Measurements from ENCODE around the gene LCP2.

LCP2 gene

GRCh38 chr5:170310256-170310926 is 12.8 kb upstream of the LCP2 start:
- Histone ChIP-seq H3K27ac (ENCODE audit: low read length) (no peak overlapping the region), H3K9ac (ENCODE audit: low read length) (no peak overlapping the region), H3K4me3 (ENCODE audit: low read length) (no peak overlapping the region), H3K79me2 (ENCODE audit: low read length) (no peaks in the 10 kb centered on the region), H2AFZ (ENCODE audit: low read depth, low read length) (no peak overlapping the region), H4K20me1 (ENCODE audit: insufficient read depth, low read length) (no peaks in the 10 kb centered on the region), H3K27me3 (ENCODE audit: low read depth, low read length) (peaks cover 33% of the 10 kb centered on the region), H3K4me2 (ENCODE audit: low read length) (no peak overlapping the region), H3K9me3 (ENCODE audit: insufficient read depth, low read length) (no peaks in the 10 kb centered on the region), H3K36me3 (replicated peaks; ENCODE audit: low read depth, low read length) (no peaks in the 10 kb centered on the region), H3K4me1 (ENCODE audit: low read length) (peaks cover 21% of the 10 kb centered on the region)
- TF ChIP-seq EZH2phosphoT487 (IDR thresholded peaks at IDR 0.05; ENCODE audit: low read depth): no peak
- TF ChIP-seq, protein P1, sequence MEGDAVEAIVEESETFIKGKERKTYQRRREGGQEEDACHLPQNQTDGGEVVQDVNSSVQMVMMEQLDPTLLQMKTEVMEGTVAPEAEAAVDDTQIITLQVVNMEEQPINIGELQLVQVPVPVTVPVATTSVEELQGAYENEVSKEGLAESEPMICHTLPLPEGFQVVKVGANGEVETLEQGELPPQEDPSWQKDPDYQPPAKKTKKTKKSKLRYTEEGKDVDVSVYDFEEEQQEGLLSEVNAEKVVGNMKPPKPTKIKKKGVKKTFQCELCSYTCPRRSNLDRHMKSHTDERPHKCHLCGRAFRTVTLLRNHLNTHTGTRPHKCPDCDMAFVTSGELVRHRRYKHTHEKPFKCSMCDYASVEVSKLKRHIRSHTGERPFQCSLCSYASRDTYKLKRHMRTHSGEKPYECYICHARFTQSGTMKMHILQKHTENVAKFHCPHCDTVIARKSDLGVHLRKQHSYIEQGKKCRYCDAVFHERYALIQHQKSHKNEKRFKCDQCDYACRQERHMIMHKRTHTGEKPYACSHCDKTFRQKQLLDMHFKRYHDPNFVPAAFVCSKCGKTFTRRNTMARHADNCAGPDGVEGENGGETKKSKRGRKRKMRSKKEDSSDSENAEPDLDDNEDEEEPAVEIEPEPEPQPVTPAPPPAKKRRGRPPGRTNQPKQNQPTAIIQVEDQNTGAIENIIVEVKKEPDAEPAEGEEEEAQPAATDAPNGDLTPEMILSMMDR (IDR thresholded peaks at IDR 0.05; ENCODE audit: low read depth, low read length): no peak

DNA sequence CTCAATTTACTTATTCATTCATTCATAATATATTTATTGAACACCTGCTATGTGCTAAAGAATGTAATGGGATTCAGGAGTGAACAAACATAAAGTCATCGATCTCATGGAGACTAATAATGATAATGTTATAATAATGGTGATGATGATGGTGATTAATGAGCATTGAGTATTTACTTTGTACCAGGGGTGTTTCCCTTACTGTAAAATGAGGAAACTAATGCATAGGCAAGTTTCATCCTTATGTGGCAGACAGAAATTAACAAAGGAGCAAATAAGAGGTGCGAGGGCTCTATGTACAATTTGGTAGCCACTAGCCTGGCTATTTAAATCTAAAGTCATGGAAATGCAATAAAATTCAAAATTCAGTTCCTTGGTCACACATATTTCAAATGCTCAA is 11.1 kb upstream of the LCP2 start:
- H3K9ac ChIP-seq (ENCODE audit: low read length): no peak overlapping the region
- H2AFZ ChIP-seq (ENCODE audit: low read depth, low read length): no peak overlapping the region
- H3K36me3 ChIP-seq (replicated peaks; ENCODE audit: low read depth, low read length): no peaks in the 10 kb centered on the region
- no peak for TF ChIP-seq EZH2phosphoT487 (IDR thresholded peaks at IDR 0.05; ENCODE audit: low read depth)
- TF ChIP-seq, protein P1 (IDR thresholded peaks at IDR 0.05; ENCODE audit: low read depth, low read length): no peak
- H3K4me2 ChIP-seq (ENCODE audit: low read length): no peak overlapping the region
- no peaks in the 10 kb centered on the region for H3K9me3 ChIP-seq (ENCODE audit: insufficient read depth, low read length)
- no peaks in the 10 kb centered on the region for H4K20me1 ChIP-seq (ENCODE audit: insufficient read depth, low read length)
- peaks cover 33% of the 10 kb centered on the region for H3K27me3 ChIP-seq (ENCODE audit: low read depth, low read length)
- H3K4me3 ChIP-seq (ENCODE audit: low read length): no peak overlapping the region
- peaks cover 21% of the 10 kb centered on the region for H3K4me1 ChIP-seq (ENCODE audit: low read length)
- H3K27ac ChIP-seq (ENCODE audit: low read length): no peak overlapping the region
- no peaks in the 10 kb centered on the region for H3K79me2 ChIP-seq (ENCODE audit: low read length)

DNA sequence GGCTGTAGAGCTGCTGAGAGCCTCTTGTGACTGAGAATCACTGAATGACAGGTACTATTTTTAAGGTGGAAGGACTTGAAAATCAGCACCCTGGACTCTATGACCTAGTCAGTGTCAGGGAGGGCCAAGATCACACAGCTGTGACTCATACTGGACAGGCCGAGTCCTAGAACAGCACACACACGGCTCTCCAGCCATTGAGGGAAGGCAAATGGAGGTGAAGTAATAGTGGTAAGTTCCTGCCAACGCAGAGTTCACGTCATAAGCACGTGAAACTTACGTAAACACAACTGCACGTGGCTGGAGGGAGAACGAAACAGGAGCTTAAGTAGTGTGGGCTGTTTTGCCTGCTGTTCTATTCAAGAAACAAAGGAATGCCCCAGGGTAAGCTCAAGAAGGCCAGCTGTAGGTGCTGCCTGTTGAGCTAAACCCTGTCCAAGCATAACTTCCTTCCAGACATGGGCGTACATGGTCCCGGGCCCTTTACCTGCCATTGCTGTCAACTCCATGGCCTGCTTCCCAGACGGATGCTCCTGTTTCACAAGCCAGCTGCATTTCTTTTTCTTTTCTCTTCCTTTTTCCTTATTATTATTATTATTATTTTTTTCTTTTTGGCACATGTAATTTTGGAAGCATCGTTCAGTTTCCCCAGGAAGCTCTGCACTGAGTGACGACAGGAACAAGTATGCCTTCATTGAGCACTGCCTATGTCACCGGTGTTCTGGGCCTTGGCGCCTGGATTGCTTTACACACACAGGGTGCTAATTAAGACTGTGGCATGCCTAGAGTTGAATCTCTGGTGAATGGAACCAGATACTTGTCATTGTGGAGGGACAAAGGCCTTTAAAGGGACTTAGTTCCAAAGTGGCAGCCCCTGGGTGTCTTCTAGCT is 10.2 kb upstream of the LCP2 start:
- peaks cover 33% of the 10 kb centered on the region for H3K27me3 ChIP-seq (ENCODE audit: low read depth, low read length)
- no peak overlapping the region for H3K4me3 ChIP-seq (ENCODE audit: low read length)
- no peak overlapping the region for H2AFZ ChIP-seq (ENCODE audit: low read depth, low read length)
- no peaks in the 10 kb centered on the region for H3K79me2 ChIP-seq (ENCODE audit: low read length)
- H3K36me3 ChIP-seq (replicated peaks; ENCODE audit: low read depth, low read length): no peaks in the 10 kb centered on the region
- peaks cover 29% of the 10 kb centered on the region for H3K4me1 ChIP-seq (ENCODE audit: low read length)
- H4K20me1 ChIP-seq (ENCODE audit: insufficient read depth, low read length): no peaks in the 10 kb centered on the region
- H3K9ac ChIP-seq (ENCODE audit: low read length): no peak overlapping the region
- no peaks in the 10 kb centered on the region for H3K9me3 ChIP-seq (ENCODE audit: insufficient read depth, low read length)
- H3K27ac ChIP-seq (ENCODE audit: low read length): no peak overlapping the region
- H3K4me2 ChIP-seq (ENCODE audit: low read length): no peak overlapping the region
- no peak for TF ChIP-seq EZH2phosphoT487 (IDR thresholded peaks at IDR 0.05; ENCODE audit: low read depth)
- TF ChIP-seq, protein P1 (IDR thresholded peaks at IDR 0.05; ENCODE audit: low read depth, low read length): no peak

DNA sequence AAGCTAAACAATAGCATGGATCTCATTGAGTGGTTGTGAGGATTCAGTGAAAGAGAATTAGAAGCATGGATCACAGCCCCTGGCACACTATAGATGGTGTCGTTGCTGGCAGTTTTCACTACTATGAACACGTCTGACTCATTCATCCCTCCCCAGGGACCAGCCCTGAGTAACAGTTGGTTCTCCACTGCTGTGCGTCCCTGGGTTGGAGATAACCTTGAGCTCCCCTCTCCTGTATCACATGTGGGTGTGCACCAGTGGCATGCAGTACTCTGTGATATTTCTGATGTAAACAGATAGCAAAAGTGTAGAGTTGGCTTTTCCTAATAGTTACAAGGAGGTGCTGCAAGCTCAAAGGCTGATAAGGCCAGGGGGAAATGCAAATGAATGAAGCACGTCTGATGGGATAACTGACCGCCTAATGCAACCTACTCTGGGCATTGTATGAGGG is 8.8 kb upstream of the LCP2 start:
- Histone ChIP-seq H2AFZ (ENCODE audit: low read depth, low read length) (no peak overlapping the region; the same call in 1 of the 2 replicates), H3K4me1 (ENCODE audit: low read length) (peaks cover 34% of the 10 kb centered on the region), H3K9me3 (ENCODE audit: insufficient read depth, low read length) (no peaks in the 10 kb centered on the region), H4K20me1 (ENCODE audit: insufficient read depth, low read length) (no peaks in the 10 kb centered on the region), H3K27me3 (ENCODE audit: low read depth, low read length) (peaks cover 19% of the 10 kb centered on the region), H3K79me2 (ENCODE audit: low read length) (no peaks in the 10 kb centered on the region), H3K27ac (ENCODE audit: low read length) (no peak overlapping the region), H3K36me3 (replicated peaks; ENCODE audit: low read depth, low read length) (no peaks in the 10 kb centered on the region), H3K4me3 (ENCODE audit: low read length) (no peak overlapping the region), H3K4me2 (ENCODE audit: low read length) (peak overlapping the region; percentile 41), H3K9ac (ENCODE audit: low read length) (no peak overlapping the region)
- TF ChIP-seq, protein P1 (IDR thresholded peaks at IDR 0.05; ENCODE audit: low read depth, low read length): no peak
- no peak for TF ChIP-seq EZH2phosphoT487 (IDR thresholded peaks at IDR 0.05; ENCODE audit: low read depth)
